Natural killer cell (primary cell): ENCODE measurements around the gene NAT14. TPM values are rescaled to one million over a fixed set of nuclear protein-coding genes. Genes with fewer than 3 reads are reported as not detected.

Experiments used
- ATAC-seq, 3 donors: fragments of 150-1000 bp in 2 of 3; fragments of 200-7000 bp in 1 of 3; cut with Tn5 transposase; 1 replicate in 1 of 3; 2 replicates in 2 of 3; pipeline ENCODE4 v1.10.0; 2021; ENCODE audit warnings: mild to moderate bottlenecking in 2 of 3, moderate library complexity in 2 of 3
- DNase-seq, 2 donors: peaks; one replicate each; pipeline versions ENCODE4 v3.0.0 to v3.0.0-alpha.2; 2013 to 2021; ENCODE audit warnings: mixed read lengths in 1 of 2
- H3K27ac ChIP-seq: one replicate; pipeline ENCODE4 v1.5.1; 2013; ENCODE audit warnings: mild to moderate bottlenecking, low read length
- H3K27me3 ChIP-seq: one replicate; pipeline ENCODE4 v1.6.1; 2013; ENCODE audit warnings: low read length; ENCODE audit not compliant: control insufficient read depth, insufficient read depth
- H3K36me3 ChIP-seq: one replicate; pipeline ENCODE4 v1.6.1; 2013; ENCODE audit warnings: low read length; ENCODE audit not compliant: control insufficient read depth, insufficient read depth
- H3K4me1 ChIP-seq: one replicate; pipeline ENCODE4 v1.6.1; 2013; ENCODE audit warnings: low read length; ENCODE audit not compliant: control insufficient read depth, insufficient read depth
- H3K4me3 ChIP-seq: one replicate; pipeline ENCODE4 v1.5.1; 2013; ENCODE audit warnings: low read length
- H3K9me3 ChIP-seq: one replicate; pipeline ENCODE4 v1.6.1; 2013; ENCODE audit warnings: low read length; ENCODE audit not compliant: control insufficient read depth, insufficient read depth
- H3K27ac Mint-ChIP-seq, 2 donors: one replicate each; pipeline ENCODE4 v1.8.0; 2022; ENCODE audit warnings: mild to moderate bottlenecking in 2 of 2, mixed read lengths in 2 of 2, moderate library complexity in 1 of 2
- H3K27me3 Mint-ChIP-seq, 2 donors: one replicate each; pipeline ENCODE4 v1.8.0; 2022; ENCODE audit warnings: low read depth in 2 of 2, mixed read lengths in 2 of 2
- H3K36me3 Mint-ChIP-seq: one replicate; pipeline ENCODE4 v1.8.0; 2022; ENCODE audit warnings: mixed read lengths
- H3K4me1 Mint-ChIP-seq, 2 donors: one replicate each; pipeline ENCODE4 v1.8.0; 2022; ENCODE audit warnings: mixed read lengths in 2 of 2
- H3K4me3 Mint-ChIP-seq: one replicate; pipeline ENCODE4 v1.8.0; 2022; ENCODE audit warnings: mild to moderate bottlenecking, moderate library complexity, mixed read lengths
- H3K9me3 Mint-ChIP-seq, 2 donors: one replicate each; pipeline ENCODE4 v1.8.0; 2022; ENCODE audit warnings: mixed read lengths in 2 of 2
- WGBS: methylation state at CpG from one replicate; pipeline ENCODE4 v1.1.7; 2013; ENCODE audit warnings: missing lambda C conversion rate; ENCODE audit not compliant: insufficient coverage; 5-methylcytosine and 5-hydroxymethylcytosine counted together
- intact Hi-C: fragments of 100-400 bp; cut with micrococcal nuclease; formaldehyde crosslinking; loops from one replicate; pipeline ENCODE4 v1.14.2; 2022
- total RNA-seq, 4 donors: library from RNA; stranded (reverse); fragments of 120-200 nt in 1 of 4; gene quantifications; one replicate each; pipeline versions ENCODE4 v1.2.3 to v1.2.4, GENCODE V29; 2013 to 2022
- TF ChIP-seq, protein P1 (sequence below): fragments of 200-600 bp; IDR thresholded peaks from one replicate; pipeline ENCODE4 v1.8.0; 2022; ENCODE audit warnings: antibody characterized with exemption

Gene NAT14
- total RNA-seq, 3 donors from 2014 or later (not counting 1 experiment from before 2014, with no cell fraction given): 8.7 to 12.5 (median 8.8) TPM

DNA sequence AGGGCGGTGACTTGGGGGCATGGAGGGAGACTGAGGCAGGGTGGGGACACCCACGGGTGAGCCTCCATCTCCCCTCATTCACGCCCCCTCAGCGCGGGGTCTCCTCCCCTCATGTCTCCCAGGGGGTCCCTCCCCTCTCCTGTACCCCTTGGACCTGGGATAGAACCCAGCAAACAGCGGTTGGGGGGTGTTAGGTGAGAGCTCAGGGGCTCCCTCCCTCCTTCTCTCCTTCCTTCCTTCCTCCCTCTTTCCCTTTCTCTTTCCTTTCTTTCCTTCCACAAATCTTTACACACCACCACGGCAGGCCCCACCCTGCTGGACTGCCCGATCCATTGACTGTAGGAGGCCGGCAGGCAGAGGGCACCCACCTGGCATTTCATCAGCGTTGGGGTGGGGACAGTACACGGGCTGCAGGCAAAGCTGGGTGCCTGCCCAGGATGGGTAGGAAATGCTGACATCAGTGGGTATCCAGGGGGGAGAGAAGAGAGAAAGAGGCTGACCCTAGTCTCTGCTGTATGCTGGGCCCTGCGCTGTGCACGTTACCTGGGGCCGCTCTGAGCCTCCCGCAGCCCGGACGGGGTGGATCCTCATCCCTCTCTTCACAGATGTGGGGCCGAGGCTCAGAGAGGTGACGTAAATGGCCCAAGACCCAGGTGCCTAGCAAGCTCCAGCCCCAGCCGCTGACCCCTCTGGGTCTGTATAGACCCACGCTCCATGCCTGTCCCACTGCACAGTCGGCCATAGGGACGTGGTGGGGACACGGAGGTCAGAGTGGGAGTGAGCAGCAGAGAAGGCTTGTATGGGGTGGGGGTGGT lies 6.8 kb downstream of the NAT14 start:
- no peaks in the 10 kb centered on the region for H3K4me1 ChIP-seq
- intact Hi-C loops: no loop called here
- H3K36me3 Mint-ChIP-seq: no peaks in the 10 kb centered on the region
- no peak overlapping the region for H3K4me3 ChIP-seq
- no peaks in the 10 kb centered on the region for H3K27me3 ChIP-seq
- H3K9me3 Mint-ChIP-seq: no peaks in the 10 kb centered on the region
- H3K27me3 Mint-ChIP-seq: peaks cover 0 to 6% of the 10 kb centered on the region in 2 donors
- no peak overlapping the region for H3K4me3 Mint-ChIP-seq
- no peak for DNase-seq
- H3K27ac Mint-ChIP-seq: no peak overlapping the region
- TF ChIP-seq, protein P1, sequence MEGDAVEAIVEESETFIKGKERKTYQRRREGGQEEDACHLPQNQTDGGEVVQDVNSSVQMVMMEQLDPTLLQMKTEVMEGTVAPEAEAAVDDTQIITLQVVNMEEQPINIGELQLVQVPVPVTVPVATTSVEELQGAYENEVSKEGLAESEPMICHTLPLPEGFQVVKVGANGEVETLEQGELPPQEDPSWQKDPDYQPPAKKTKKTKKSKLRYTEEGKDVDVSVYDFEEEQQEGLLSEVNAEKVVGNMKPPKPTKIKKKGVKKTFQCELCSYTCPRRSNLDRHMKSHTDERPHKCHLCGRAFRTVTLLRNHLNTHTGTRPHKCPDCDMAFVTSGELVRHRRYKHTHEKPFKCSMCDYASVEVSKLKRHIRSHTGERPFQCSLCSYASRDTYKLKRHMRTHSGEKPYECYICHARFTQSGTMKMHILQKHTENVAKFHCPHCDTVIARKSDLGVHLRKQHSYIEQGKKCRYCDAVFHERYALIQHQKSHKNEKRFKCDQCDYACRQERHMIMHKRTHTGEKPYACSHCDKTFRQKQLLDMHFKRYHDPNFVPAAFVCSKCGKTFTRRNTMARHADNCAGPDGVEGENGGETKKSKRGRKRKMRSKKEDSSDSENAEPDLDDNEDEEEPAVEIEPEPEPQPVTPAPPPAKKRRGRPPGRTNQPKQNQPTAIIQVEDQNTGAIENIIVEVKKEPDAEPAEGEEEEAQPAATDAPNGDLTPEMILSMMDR: no peak
- no peaks in the 10 kb centered on the region for H3K9me3 ChIP-seq
- no peaks in the 10 kb centered on the region for H3K36me3 ChIP-seq
- no peak for ATAC-seq
- 77% methylated on average over 19 of the region's 24 CpGs for WGBS
- H3K4me1 Mint-ChIP-seq: no peaks in the 10 kb centered on the region
- no peak overlapping the region for H3K27ac ChIP-seq

DNA sequence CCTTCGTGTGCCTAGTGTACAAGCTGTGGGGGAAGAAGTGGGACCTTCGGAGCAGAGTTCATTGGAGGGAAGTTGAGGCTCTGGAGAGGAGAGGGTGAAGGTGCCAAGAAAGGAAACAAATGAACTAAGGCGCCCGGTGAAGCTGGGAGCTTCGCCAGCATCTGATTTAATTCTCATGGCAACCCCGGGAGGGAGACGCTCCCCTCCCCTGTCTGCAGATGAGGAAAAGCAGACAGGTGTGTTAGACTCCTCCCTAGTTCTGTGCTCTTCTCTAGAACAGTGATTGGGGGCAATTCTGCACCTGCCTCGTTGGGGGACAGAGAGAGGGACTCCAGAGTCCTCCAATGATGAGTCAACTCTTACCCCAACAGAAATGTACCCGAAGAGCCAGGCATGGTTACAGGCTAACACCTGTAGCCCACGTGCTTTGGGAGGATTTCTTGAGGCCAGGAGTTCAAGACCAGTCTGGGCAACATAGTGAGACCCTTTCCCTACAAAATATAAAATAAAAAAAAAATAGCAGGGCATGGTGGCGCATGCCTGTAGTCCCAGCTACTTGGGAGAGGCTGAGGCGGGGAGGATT lies 7.5 kb downstream of the NAT14 start:
- no peaks in the 10 kb centered on the region for H3K4me1 ChIP-seq
- no peak overlapping the region for H3K27ac ChIP-seq
- WGBS: 62% methylated on average over 12 of the region's 12 CpGs
- Mint-ChIP-seq H3K36me3 (no peaks in the 10 kb centered on the region), H3K4me1 (no peaks in the 10 kb centered on the region), H3K4me3 (no peak overlapping the region), H3K27ac (no peak overlapping the region), H3K27me3 (peaks cover 0 to 6% of the 10 kb centered on the region in 2 donors), H3K9me3 (no peaks in the 10 kb centered on the region)
- no peaks in the 10 kb centered on the region for H3K36me3 ChIP-seq
- no peaks in the 10 kb centered on the region for H3K9me3 ChIP-seq
- DNase-seq (no peak), ATAC-seq (no peak)
- no peak overlapping the region for H3K4me3 ChIP-seq
- no peaks in the 10 kb centered on the region for H3K27me3 ChIP-seq
- intact Hi-C loops: no loop called here
- TF ChIP-seq, protein P1: no peak

DNA sequence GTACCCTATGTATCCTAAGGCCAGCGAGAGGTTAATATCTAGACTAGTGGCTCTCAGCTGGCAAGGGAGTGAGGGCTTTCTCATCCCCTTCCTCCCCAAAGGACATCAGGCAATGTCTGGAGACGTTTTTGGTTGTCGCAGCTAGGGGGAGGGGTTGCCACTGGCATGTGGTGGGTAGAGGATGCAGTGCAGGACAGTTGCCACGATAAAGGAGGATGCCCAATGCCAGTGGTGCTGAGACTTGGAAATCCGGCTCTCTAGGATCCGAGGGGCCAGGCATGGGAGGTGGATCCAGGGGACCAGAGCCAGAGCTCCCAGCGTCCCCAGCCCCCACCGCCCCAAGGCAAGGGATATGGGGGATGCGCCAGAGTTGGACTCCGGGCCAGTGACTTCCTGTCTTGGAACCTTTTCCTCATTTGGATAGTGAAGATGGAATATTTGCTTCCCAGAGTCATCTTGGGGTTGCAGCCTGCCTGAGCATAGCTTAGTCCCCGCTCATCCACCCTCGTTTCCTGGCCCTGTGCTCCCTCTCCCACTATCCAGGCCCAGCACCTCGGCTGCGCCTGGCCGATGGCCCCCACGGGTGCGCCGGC lies 8.2 kb downstream of the NAT14 start:
- peaks cover 0 to 6% of the 10 kb centered on the region in 2 donors for H3K27me3 Mint-ChIP-seq
- WGBS: 70% methylated on average over 18 of the region's 18 CpGs
- no peak overlapping the region for H3K27ac Mint-ChIP-seq
- Histone ChIP-seq H3K27ac (no peak overlapping the region), H3K4me3 (no peak overlapping the region), H3K27me3 (no peaks in the 10 kb centered on the region), H3K36me3 (no peaks in the 10 kb centered on the region), H3K4me1 (no peaks in the 10 kb centered on the region), H3K9me3 (no peaks in the 10 kb centered on the region)
- no peaks in the 10 kb centered on the region for H3K4me1 Mint-ChIP-seq
- no peak for DNase-seq
- intact Hi-C loops: no loop called here
- H3K36me3 Mint-ChIP-seq: no peaks in the 10 kb centered on the region
- H3K9me3 Mint-ChIP-seq: no peaks in the 10 kb centered on the region
- no peak overlapping the region for H3K4me3 Mint-ChIP-seq
- TF ChIP-seq, protein P1: no peak
- no peak for ATAC-seq
